Stimulated activated CD4-positive, alpha-beta T cell treated with anti-CD3 and anti-CD28 coated beads, Interleukin-4, amount 100 ng/mL, for 24 hours (primary cell): Measurements from ENCODE around the gene MRPL10.

Experiments used
- DNase-seq: peaks from one replicate; pipeline ENCODE4 v3.0.0-alpha.2; 2020

MRPL10 gene

GRCh38 chr17:47839071-47839470, 7.7 kb upstream of the MRPL10 start:
- DNase-seq, result no peak

- no peak for DNase-seq
Measured at GRCh38 chr17:47838636-47839035, 7.3 kb upstream of the MRPL10 start.

- DNase-seq, result no peak
Measured at GRCh38 chr17:47837401-47838039, 6.2 kb upstream of the MRPL10 start.

GRCh38 chr17:47836601-47837000, 5.3 kb upstream of the MRPL10 start:
- no peak for DNase-seq

GRCh38 chr17:47834756-47835155, 3.4 kb upstream of the MRPL10 start:
- no peak for DNase-seq

GRCh38 chr17:47831934-47832327, 590 bp upstream of the MRPL10 start:
- no peak for DNase-seq

GRCh38 chr17:47830396-47831002, 842 bp downstream of the MRPL10 start:
- no peak for DNase-seq

GRCh38 chr17:47829870-47830269, 1.5 kb downstream of the MRPL10 start:
- DNase-seq, result peak; percentile 39

GRCh38 chr17:47823519-47823918, 7.8 kb downstream of the MRPL10 start:
- no peak for DNase-seq

- no peak for DNase-seq
Measured at GRCh38 chr17:47822785-47823184, 8.6 kb downstream of the MRPL10 start.

- peak; percentile 75 for DNase-seq
Measured at GRCh38 chr17:47821424-47822391, 9.6 kb downstream of the MRPL10 start, which contains the start of gene OSBPL7. Gene OSBPL7, minus strand, starts transcription at chr17:47821794. Its CDS starts 1,516 bp downstream, at chr17:47820278.

GRCh38 chr17:47821031-47821423, 10.3 kb downstream of the MRPL10 start:
- DNase-seq, result no peak

- DNase-seq, result no peak
Measured at GRCh38 chr17:47820033-47820789, 11.1 kb downstream of the MRPL10 start.

GRCh38 chr17:47819475-47819874, 11.9 kb downstream of the MRPL10 start:
- DNase-seq, result no peak

- no peak for DNase-seq
Measured at GRCh38 chr17:47818002-47818695, 13.2 kb downstream of the MRPL10 start.

- DNase-seq, result no peak
Measured at GRCh38 chr17:47816947-47817346, 14.4 kb downstream of the MRPL10 start.

- no peak for DNase-seq
Measured at GRCh38 chr17:47816111-47816735, 15.1 kb downstream of the MRPL10 start.

GRCh38 chr17:47815106-47815918, 16.0 kb downstream of the MRPL10 start:
- no peak for DNase-seq

GRCh38 chr17:47813512-47814031, 17.8 kb downstream of the MRPL10 start:
- no peak for DNase-seq

GRCh38 chr17:47813077-47813476, 18.3 kb downstream of the MRPL10 start:
- no peak for DNase-seq
